Spinal cord (tissue), 10 donors: ENCODE data around the gene ZNF385C. TPM values are rescaled to one million over a fixed set of nuclear protein-coding genes. Genes with fewer than 3 reads are reported as not detected.

Experiments used
- DNase-seq, 6 donors: peaks; one replicate each; pipeline versions ENCODE4 v3.0.0 to v3.0.0-alpha.2; 2013 to 2015; ENCODE audit warnings: low spot score in 6 of 6, low read depth in 4 of 6
- H3K27ac ChIP-seq: one replicate; pipeline ENCODE4 v1.5.1; 2013; ENCODE audit warnings: low read depth, low read length, control low read depth
- H3K27me3 ChIP-seq: one replicate; pipeline ENCODE4 v1.6.1; 2013; ENCODE audit warnings: low read length; ENCODE audit not compliant: control insufficient read depth, insufficient read depth
- H3K36me3 ChIP-seq: one replicate; pipeline ENCODE4 v1.6.1; 2013; ENCODE audit warnings: low read length; ENCODE audit not compliant: control insufficient read depth, insufficient read depth
- H3K4me1 ChIP-seq: one replicate; pipeline ENCODE4 v1.6.1; 2013; ENCODE audit warnings: low read length; ENCODE audit not compliant: control insufficient read depth, insufficient read depth
- H3K4me3 ChIP-seq: one replicate; pipeline ENCODE4 v1.5.1; 2013; ENCODE audit warnings: low read depth, low read length, control low read depth
- H3K9me3 ChIP-seq: one replicate; pipeline ENCODE4 v1.6.1; 2013; ENCODE audit warnings: low read length; ENCODE audit not compliant: control insufficient read depth, insufficient read depth
- WGBS: methylation state at CpG from one replicate; pipeline ENCODE4 v1.1.5; 2013; ENCODE audit warnings: missing lambda C conversion rate; ENCODE audit not compliant: insufficient coverage; 5-methylcytosine and 5-hydroxymethylcytosine counted together
- polyA plus RNA-seq, 2 donors: library from polyadenylated mRNA; unstranded; fragments of 120-200 nt; gene quantifications; one replicate each; pipeline ENCODE4 v1.2.1, GENCODE V29; 2013; ENCODE audit not compliant: insufficient read length in 2 of 2
- total RNA-seq, 2 donors: library from RNA; depleted of rRNA in 1 of 2; stranded (reverse); fragments of 120-200 nt in 1 of 2; fragments of >200 nt in 1 of 2; gene quantifications; one replicate each; pipeline versions ENCODE4 v1.2.3 to v1.2.4, GENCODE V29; 2013 to 2014
- donor health status: healthy.

The ZNF385C gene
- total and polyA plus RNA-seq, 4 donors, result 0.50 to 7.3 (median 3.9) TPM

- no peak overlapping the region for H3K4me3 ChIP-seq
- DNase-seq, result no peak
- H3K9me3 ChIP-seq, result no peaks in the 10 kb centered on the region
- no peaks in the 10 kb centered on the region for H3K36me3 ChIP-seq
- H3K4me1 ChIP-seq, result peaks cover 15% of the 10 kb centered on the region
- 57% methylated on average over 1 of the region's 8 CpGs for WGBS
- H3K27ac ChIP-seq, result no peak overlapping the region
- peaks cover 29% of the 10 kb centered on the region for H3K27me3 ChIP-seq
These were observed 1.7 kb downstream of the ZNF385C start for GRCh38 chr17:42096360-42097111.

- H3K36me3 ChIP-seq, result no peaks in the 10 kb centered on the region
- peaks cover 13% of the 10 kb centered on the region for H3K4me1 ChIP-seq
- peaks cover 29% of the 10 kb centered on the region for H3K27me3 ChIP-seq
- no peak for DNase-seq
- no peaks in the 10 kb centered on the region for H3K9me3 ChIP-seq
- no peak overlapping the region for H3K4me3 ChIP-seq
- H3K27ac ChIP-seq, result no peak overlapping the region
- WGBS, result 78% methylated on average over 11 of the region's 12 CpGs
These were observed 3.8 kb downstream of the ZNF385C start for GRCh38 chr17:42094375-42095069.

GRCh38 chr17:42092939-42093338, 5.3 kb downstream of the ZNF385C start:
- H3K4me1 ChIP-seq, result peaks cover 17% of the 10 kb centered on the region
- H3K4me3 ChIP-seq, result no peak overlapping the region
- no peak for DNase-seq
- no peak overlapping the region for H3K27ac ChIP-seq
- no peaks in the 10 kb centered on the region for H3K36me3 ChIP-seq
- no peaks in the 10 kb centered on the region for H3K9me3 ChIP-seq
- H3K27me3 ChIP-seq, result peaks cover 19% of the 10 kb centered on the region
- WGBS, result 77% methylated on average over 3 of the region's 6 CpGs

GRCh38 chr17:42090964-42091790, 7.1 kb downstream of the ZNF385C start:
- H3K4me1 ChIP-seq, result peaks cover 8% of the 10 kb centered on the region
- H3K27me3 ChIP-seq, result peaks cover 1% of the 10 kb centered on the region
- H3K27ac ChIP-seq, result no peak overlapping the region
- DNase-seq, result no peak
- 82% methylated on average over 6 of the region's 8 CpGs for WGBS
- no peaks in the 10 kb centered on the region for H3K9me3 ChIP-seq
- no peaks in the 10 kb centered on the region for H3K36me3 ChIP-seq
- H3K4me3 ChIP-seq, result no peak overlapping the region

GRCh38 chr17:42088736-42089135, 9.5 kb downstream of the ZNF385C start:
- no peak for DNase-seq
- no peaks in the 10 kb centered on the region for H3K9me3 ChIP-seq
- H3K4me3 ChIP-seq, result no peak overlapping the region
- H3K27ac ChIP-seq, result no peak overlapping the region
- H3K27me3 ChIP-seq, result no peaks in the 10 kb centered on the region
- peaks cover 8% of the 10 kb centered on the region for H3K4me1 ChIP-seq
- 91% methylated on average over 7 of the region's 8 CpGs for WGBS
- H3K36me3 ChIP-seq, result no peaks in the 10 kb centered on the region

- no peaks in the 10 kb centered on the region for H3K9me3 ChIP-seq
- WGBS, result 44% methylated on average over 12 of the region's 20 CpGs
- H3K27me3 ChIP-seq, result no peaks in the 10 kb centered on the region
- no peak overlapping the region for H3K4me3 ChIP-seq
- H3K36me3 ChIP-seq, result no peaks in the 10 kb centered on the region
- H3K27ac ChIP-seq, result no peak overlapping the region
- H3K4me1 ChIP-seq, result peaks cover 8% of the 10 kb centered on the region
- DNase-seq, result no peak
These were observed 10.3 kb downstream of the ZNF385C start for GRCh38 chr17:42087736-42088705.

GRCh38 chr17:42087042-42087701, 11.1 kb downstream of the ZNF385C start:
- 23% methylated on average over 3 of the region's 7 CpGs for WGBS
- DNase-seq, result peak in 1 of 6 donors; percentile 39
- no peaks in the 10 kb centered on the region for H3K36me3 ChIP-seq
- H3K27ac ChIP-seq, result no peak overlapping the region
- H3K9me3 ChIP-seq, result no peaks in the 10 kb centered on the region
- no peaks in the 10 kb centered on the region for H3K27me3 ChIP-seq
- H3K4me1 ChIP-seq, result peaks cover 8% of the 10 kb centered on the region
- no peak overlapping the region for H3K4me3 ChIP-seq

- no peaks in the 10 kb centered on the region for H3K9me3 ChIP-seq
- no peak overlapping the region for H3K27ac ChIP-seq
- DNase-seq, result no peak
- H3K4me3 ChIP-seq, result no peak overlapping the region
- 79% methylated on average over 9 of the region's 9 CpGs for WGBS
- no peaks in the 10 kb centered on the region for H3K27me3 ChIP-seq
- H3K4me1 ChIP-seq, result no peaks in the 10 kb centered on the region
- no peaks in the 10 kb centered on the region for H3K36me3 ChIP-seq
These were observed 16.6 kb downstream of the ZNF385C start for GRCh38 chr17:42081516-42082129.
